ENCODE data around the gene C16orf74. TPM values are rescaled to one million over a fixed set of nuclear protein-coding genes. Genes with fewer than 3 reads are reported as not detected.

The C16orf74 gene
- total and polyA plus RNA-seq, 2 donors (not counting 1 experiment from before 2014, with no cell fraction given), result 73.0 to 83.3 TPM

DNA sequence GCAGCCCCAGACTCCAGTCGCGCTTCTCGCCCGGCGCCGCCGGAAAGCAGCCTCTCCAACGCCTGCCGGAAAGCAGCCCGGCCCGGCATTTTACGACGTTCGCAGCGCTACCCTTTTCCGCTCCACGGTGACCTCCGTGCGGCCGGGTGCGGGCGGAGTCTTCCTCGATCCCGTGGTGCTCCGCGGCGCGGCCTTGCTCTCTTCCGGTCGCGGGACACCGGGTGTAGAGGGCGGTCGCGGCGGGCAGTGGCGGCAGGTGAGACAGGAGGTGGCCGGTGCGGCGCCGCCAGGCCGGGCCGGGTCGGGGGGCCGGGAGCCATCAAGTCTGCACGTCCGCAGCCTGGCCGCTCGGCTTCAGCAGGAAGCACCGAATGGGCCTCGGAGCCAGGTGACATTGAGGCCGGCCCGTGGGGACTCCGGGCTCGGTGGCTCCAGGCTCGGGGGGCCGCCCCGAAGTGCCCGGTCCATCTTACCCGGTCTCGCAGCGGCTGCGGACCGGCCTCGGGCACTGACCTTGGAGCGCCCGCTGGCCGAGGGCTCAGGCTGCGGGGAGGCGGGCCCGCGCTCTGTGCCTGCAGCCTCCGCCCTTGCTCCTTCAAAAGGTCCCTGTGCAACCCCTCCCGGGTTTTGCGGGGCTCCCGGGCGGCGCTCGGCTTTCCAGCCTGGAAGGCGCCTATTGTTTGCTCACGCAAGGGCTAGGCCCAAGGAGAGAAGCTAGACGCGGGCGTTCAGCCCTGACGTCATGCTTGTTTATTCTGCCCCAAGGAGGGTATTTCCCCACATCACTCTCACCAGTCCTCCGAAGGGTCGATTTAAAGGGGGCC is 48.8 kb upstream of the C16orf74 start, which contains the start of the genes COX4I1 and EMC8:
TSS of gene COX4I1 (plus strand) at position 199 of the 824 bp plus-strand sequence. CDS start 1,511 bp downstream, outside the sequence.
TSS of gene EMC8 (minus strand) at position 48 of the 824 bp plus-strand sequence. CDS start 249 bp downstream, outside the sequence.
- CTCF ChIA-PET, result interaction anchor here (0.6 to 1.7 kb wide), 7 partner anchors 14 to 216 kb away, joined by 3 to 6 read pairs (median 3); no protein-coding TSS in a partner anchor
- H3K27me3 ChIP-seq (replicated peaks in 1 of 4; ENCODE audit: control extremely low read depth in 1 of 4, control insufficient read depth in 3 of 4, insufficient read depth in 4 of 4, low read length in 3 of 4), result no peaks in the 10 kb centered on the region
- H3K27ac Mint-ChIP-seq, result peak within 1 kb of the TSS; percentile 98
- H3K9ac ChIP-seq (ENCODE audit: low read length), result peak within 1 kb of the TSS; percentile 96
- POLR2A ChIA-PET, result interaction anchor here (1.0 to 1.6 kb wide), 5 partner anchors 43 to 112 kb away, joined by 3 to 9 read pairs (median 3); no protein-coding TSS in a partner anchor
- H3K4me2 ChIP-seq (replicated peaks; ENCODE audit: low read depth, low read length, poor library complexity, severe bottlenecking), result peak within 1 kb of the TSS; percentile 96
- peak within 1 kb of the TSS; percentile 92 for H3K4me3 Mint-ChIP-seq
- H3K36me3 ChIP-seq (replicated peaks in 1 of 2; ENCODE audit: control extremely low read depth in 1 of 2, control insufficient read depth in 1 of 2, extremely low read depth in 1 of 2, insufficient read depth in 2 of 2, low read length in 1 of 2), result peaks cover 0 to 45% of the 10 kb centered on the region in 2 experiments
- DNase-seq (peak; percentile 95), ATAC-seq (ENCODE audit: low read depth) (peak; percentile 86)
- peak within 1 kb of the TSS; percentile 87 for H2AFZ ChIP-seq (ENCODE audit: insufficient read depth, low read depth, low read length, poor library complexity, severe bottlenecking)
- under 1% methylated on average over 80 of the region's 87 CpGs for WGBS (ENCODE audit: insufficient coverage)
- peaks cover 85% of the 10 kb centered on the region for H3K79me2 ChIP-seq (ENCODE audit: control insufficient read depth, insufficient read depth, low read length)
- no peaks in the 10 kb centered on the region for H3K27me3 Mint-ChIP-seq
- H4K20me1 ChIP-seq (ENCODE audit: control insufficient read depth, insufficient read depth, low read length, poor library complexity, severe bottlenecking), result peaks cover 59% of the 10 kb centered on the region
- H3K9me3 Mint-ChIP-seq (ENCODE audit: insufficient read depth), result no peaks in the 10 kb centered on the region
- TF ChIP-seq, protein P1, sequence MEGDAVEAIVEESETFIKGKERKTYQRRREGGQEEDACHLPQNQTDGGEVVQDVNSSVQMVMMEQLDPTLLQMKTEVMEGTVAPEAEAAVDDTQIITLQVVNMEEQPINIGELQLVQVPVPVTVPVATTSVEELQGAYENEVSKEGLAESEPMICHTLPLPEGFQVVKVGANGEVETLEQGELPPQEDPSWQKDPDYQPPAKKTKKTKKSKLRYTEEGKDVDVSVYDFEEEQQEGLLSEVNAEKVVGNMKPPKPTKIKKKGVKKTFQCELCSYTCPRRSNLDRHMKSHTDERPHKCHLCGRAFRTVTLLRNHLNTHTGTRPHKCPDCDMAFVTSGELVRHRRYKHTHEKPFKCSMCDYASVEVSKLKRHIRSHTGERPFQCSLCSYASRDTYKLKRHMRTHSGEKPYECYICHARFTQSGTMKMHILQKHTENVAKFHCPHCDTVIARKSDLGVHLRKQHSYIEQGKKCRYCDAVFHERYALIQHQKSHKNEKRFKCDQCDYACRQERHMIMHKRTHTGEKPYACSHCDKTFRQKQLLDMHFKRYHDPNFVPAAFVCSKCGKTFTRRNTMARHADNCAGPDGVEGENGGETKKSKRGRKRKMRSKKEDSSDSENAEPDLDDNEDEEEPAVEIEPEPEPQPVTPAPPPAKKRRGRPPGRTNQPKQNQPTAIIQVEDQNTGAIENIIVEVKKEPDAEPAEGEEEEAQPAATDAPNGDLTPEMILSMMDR (IDR thresholded peaks at IDR 0.05), result no peak
- TF ChIP-seq EZH2 (IDR thresholded peaks at IDR 0.05; ENCODE audit: borderline replicate concordance, insufficient read depth, low read depth, low read length, poor library complexity, severe bottlenecking), result no peak
- intact Hi-C loops (cut with micrococcal nuclease), result loop anchor here (1.0 to 10.0 kb wide), 4 partner anchors 42 to 245 kb away; partner anchors contain the start of gene C16orf74
- H3K4me1 ChIP-seq (ENCODE audit: control insufficient read depth in 2 of 2, insufficient read depth in 2 of 2, low read length in 2 of 2), result peaks cover 19 to 23% of the 10 kb centered on the region in 2 donors
- H3K4me1 Mint-ChIP-seq, result peaks cover 57% of the 10 kb centered on the region
- H3K9me3 ChIP-seq (ENCODE audit: control extremely low read depth in 1 of 3, control insufficient read depth in 2 of 3, insufficient read depth in 1 of 3, low read length in 2 of 3), result peaks cover 0 to 3% (median 0%) of the 10 kb centered on the region in 3 donors
- H3K4me3 ChIP-seq (ENCODE audit: control extremely low read depth in 1 of 5, extremely low read depth in 1 of 5, insufficient read depth in 1 of 5, low read depth in 2 of 5, low read length in 4 of 5), result peak within 1 kb of the TSS; percentile 73 to 93 (median 78)
- peak within 1 kb of the TSS; percentile 82 to 97 for H3K27ac ChIP-seq (ENCODE audit: low read length in 2 of 2)

All from B cell (primary cell).